K562 (cell line): ENCODE results near the gene NBEA. TPM values are rescaled to one million over a fixed set of nuclear protein-coding genes. Genes with fewer than 3 reads are reported as not detected.

Source experiments
- ATAC-seq: fragments of 200-7000 bp; cut with Tn5 transposase; 3 replicates; pipeline ENCODE4 v1.9.1; 2020; ENCODE audit warnings: moderate library complexity
- BruUV-seq: library from RNA; stranded (reverse); fragments of 400-500 nt; replicated peaks from 2 replicates; lab custom pipeline; 2021; lab: Mats Ljungman, UMichigan
- CTCF ChIA-PET: fragments of 300-600 bp; formaldehyde crosslinking; extraction: SDS; loops from one replicate; lab custom pipeline; 2021; ENCODE audit warnings: low intra/inter-chr PET ratio; lab: Yijun Ruan, JAX
- POLR2A ChIA-PET: fragments of 300-600, 350-650 bp; sonication (Branson Sonifier 250); formaldehyde crosslinking; extraction: SDS; loops from one replicate; lab custom pipeline; 2021; ENCODE audit warnings: antibody characterized with exemption, inconsistent platforms; lab: Yijun Ruan, JAX
- DNase-seq, 4 experiments: peaks; one replicate each; pipeline versions ENCODE4 v3.0.0 to v3.0.0-alpha.2; 2011 to 2018; ENCODE audit warnings: low spot score in 3 of 4, mixed read lengths in 3 of 4; ENCODE audit errors: extremely low read depth in 1 of 4
- FAIRE-seq: peaks from 2 replicates; lab custom pipeline; 2011; peaks lifted over from hg19 to GRCh38; lab: Jason Lieb, UNC
- H2AFZ ChIP-seq: 2 replicates; pipeline ENCODE4 v1.6.0; 2011; ENCODE audit warnings: low read depth, low read length, control low read depth, inconsistent platforms
- H3K27ac ChIP-seq: fragments of 200-600 bp; 3 replicates; pipeline ENCODE4 v1.8.0; 2011; ENCODE audit warnings: low read depth, mild to moderate bottlenecking, control low read depth, inconsistent platforms, low read length, moderate library complexity, mixed read lengths; ENCODE audit errors: extremely low read depth
- H3K27me3 ChIP-seq, 2 experiments: fragments of 300-600 bp in 1 of 2; 2 replicates in 1 of 2; 3 replicates in 1 of 2; pipeline versions ENCODE4 v1.6.0 to v1.8.0; 2011; ENCODE audit warnings: inconsistent platforms in 2 of 2, low read length in 2 of 2, mild to moderate bottlenecking in 1 of 2, mixed read lengths in 1 of 2, moderate library complexity in 1 of 2; ENCODE audit not compliant: control insufficient read depth in 2 of 2, insufficient read depth in 2 of 2
- H3K36me3 ChIP-seq: fragments of 300-600 bp; 3 replicates; pipeline ENCODE4 v1.8.0; 2011; ENCODE audit warnings: mild to moderate bottlenecking, low read length, inconsistent platforms; ENCODE audit not compliant: control insufficient read depth, insufficient read depth
- H3K4me1 ChIP-seq, 2 experiments: fragments of 200-600 bp in 1 of 2; replicated peaks in 1 of 2; 2 replicates in 1 of 2; 3 replicates in 1 of 2; pipeline versions ENCODE4 v1.5.1 to v1.8.0; 2011; ENCODE audit warnings: inconsistent platforms in 2 of 2, low read length in 2 of 2, mild to moderate bottlenecking in 1 of 2, mixed read lengths in 1 of 2, moderate library complexity in 1 of 2; ENCODE audit not compliant: control insufficient read depth in 2 of 2, insufficient read depth in 2 of 2
- H3K4me2 ChIP-seq: 2 replicates; pipeline ENCODE4 v1.6.1; 2011; ENCODE audit warnings: low read length, control low read depth, inconsistent platforms, mixed read lengths; ENCODE audit not compliant: insufficient read depth
- H3K4me3 ChIP-seq: fragments of 200-600 bp; sonication (generic), shearing (Covaris generic); 2 replicates; pipeline ENCODE4 v1.5.1; 2016; ENCODE audit warnings: control low read depth, inconsistent platforms
- H3K79me2 ChIP-seq: fragments of 200-600 bp; 3 replicates; pipeline ENCODE4 v1.8.0; 2011; ENCODE audit warnings: low read length, inconsistent platforms; ENCODE audit not compliant: control insufficient read depth, insufficient read depth
- H3K9ac ChIP-seq, 2 experiments: 2 replicates each; pipeline versions ENCODE4 v1.6.0 to v1.6.1; 2011; ENCODE audit warnings: low read depth in 2 of 2, low read length in 2 of 2, control low read depth in 1 of 2, inconsistent platforms in 1 of 2, mild to moderate bottlenecking in 1 of 2, mixed read lengths in 1 of 2; ENCODE audit not compliant: insufficient read depth in 1 of 2
- H3K9me1 ChIP-seq: one replicate; pipeline ENCODE4 v1.6.0; 2011; ENCODE audit warnings: inconsistent platforms, mild to moderate bottlenecking, low read length, moderate library complexity; ENCODE audit not compliant: control insufficient read depth, insufficient read depth
- H3K9me3 ChIP-seq: replicated peaks from 2 replicates; pipeline ENCODE4 v1.5.1; 2011; ENCODE audit warnings: low read depth, low read length, inconsistent platforms; ENCODE audit not compliant: control insufficient read depth, insufficient read depth
- H4K20me1 ChIP-seq: replicated peaks from 2 replicates; pipeline ENCODE4 v1.6.1; 2011; ENCODE audit warnings: low read length, inconsistent platforms, mixed read lengths; ENCODE audit not compliant: control insufficient read depth, insufficient read depth
- CBX2 ChIP-seq: fragments of 200-600 bp; sonication (generic); IDR thresholded peaks from one replicate; pipeline ENCODE4 v1.6.1; 2012; ENCODE audit warnings: mild to moderate bottlenecking, low read length, inconsistent platforms; ENCODE audit not compliant: insufficient read depth, poor library complexity, severe bottlenecking
- CBX8 ChIP-seq: fragments of 200-600 bp; sonication (generic); IDR thresholded peaks from 2 replicates; pipeline ENCODE4 v1.6.1; 2012; ENCODE audit warnings: borderline replicate concordance, mixed run types, low read depth, mild to moderate bottlenecking, moderate library complexity, mixed read lengths, low read length, control low read depth, inconsistent platforms; ENCODE audit not compliant: poor library complexity, severe bottlenecking; ENCODE audit errors: extremely low read depth
- EP400 ChIP-seq: fragments of 450-650 bp; IDR thresholded peaks from 2 replicates; pipeline ENCODE4 v1.6.1; 2017; ENCODE audit warnings: antibody characterized with exemption, mild to moderate bottlenecking, moderate library complexity
- FUS ChIP-seq: fragments of 200-400 bp; formaldehyde crosslinking; optimal IDR thresholded peaks from 2 replicates; pipeline ENCODE3; 2017; ENCODE audit warnings: low read depth, low read length
- JUND ChIP-seq, 2 experiments: IDR thresholded peaks; 2 replicates in 1 of 2; 3 replicates in 1 of 2; pipeline ENCODE4 v1.6.1; 2011; ENCODE audit warnings: borderline replicate concordance in 2 of 2, low read depth in 2 of 2, low read length in 2 of 2, improper control_type of control experiment in 1 of 2, missing biosample characterization in 1 of 2, missing genetic modification characterization in 1 of 2, missing genetic modification reagents in 1 of 2
- NUFIP1 ChIP-seq: fragments of 450-650 bp; IDR thresholded peaks from 2 replicates; pipeline ENCODE4 v1.6.1; 2018; ENCODE audit not compliant: partially characterized antibody
- PHF20 ChIP-seq: fragments of 450-650 bp; IDR thresholded peaks from 2 replicates; pipeline ENCODE4 v1.6.1; 2018; ENCODE audit not compliant: partially characterized antibody
- SMARCA4 ChIP-seq: fragments of 450-650 bp; IDR thresholded peaks from 2 replicates; pipeline ENCODE4 v1.6.1; 2016
- SNRNP70 ChIP-seq: fragments of 200-400 bp; formaldehyde crosslinking; optimal IDR thresholded peaks from 2 replicates; pipeline ENCODE3; 2017; ENCODE audit warnings: low read depth, low read length
- ZNF780A ChIP-seq: fragments of 250-450 bp; sonication (Bioruptor Pico); IDR thresholded peaks from 2 replicates; pipeline ENCODE4 v1.5.0; 2021; ENCODE audit warnings: mild to moderate bottlenecking
- WGBS: fragments of 100-300 bp; shearing (Covaris generic); methylation state at CpG from one replicate; pipeline ENCODE4 v1.1.6; 2016; ENCODE audit warnings: low coverage, mixed read lengths; ENCODE audit not compliant: insufficient coverage; ENCODE audit errors: missing lambda C conversion rate; 5-methylcytosine and 5-hydroxymethylcytosine counted together
- in situ Hi-C: fragments of 300-500 bp; cut with MboI; formaldehyde crosslinking; loops from 4 replicates; pipeline ENCODE4 v1.15.0; 2018; ENCODE audit warnings: inconsistent platforms, mixed read lengths
- intact Hi-C: fragments of 100-400 bp; cut with micrococcal nuclease; formaldehyde crosslinking; loops from 2 replicates; pipeline ENCODE4 v1.14.2; 2022
- polyA plus RNA-seq, 8 experiments: library from polyadenylated mRNA; depleted of rRNA in 4 of 8; stranded (reverse) in 5 of 8; unstranded in 3 of 8; fragments of >200 nt; fragmentation: Nextera tagmentation in 2 of 8; fragmentation: Illumina TruSeq in 1 of 8; extraction: Ambion mirVana in 2 of 8; extraction: Trizol in 1 of 8; gene quantifications; 2 replicates each; pipeline versions ENCODE4 v1.2.1 to v1.2.3, GENCODE V29; 2011 to 2014; ENCODE audit warnings: inconsistent platforms in 1 of 8, missing spikeins in 1 of 8
- total RNA-seq, 7 experiments: library from RNA; depleted of rRNA in 6 of 7; stranded (reverse); fragments of >200 nt in 6 of 7; fragmentation: Illumina TruSeq in 2 of 7; extraction: Trizol in 2 of 7; gene quantifications; 2 replicates each; pipeline versions ENCODE4 v1.2.1 to v1.2.3, GENCODE V29; 2011 to 2021; ENCODE audit warnings: low replicate concordance in 1 of 7

The NBEA gene
- total and polyA plus RNA-seq, 9 of the 15 experiments (the other 6 are each of a cell fraction or from before 2014, with no cell fraction given): 0.03 to 0.94 (median 0.05) TPM; not detected in 2

- TF ChIP-seq SNRNP70: no peak
- no peak for TF ChIP-seq EP400
- TF ChIP-seq FUS: no peak
- TF ChIP-seq ZNF780A (CRISPR knock-in tag): no peak
- no peak overlapping the region for H3K27ac ChIP-seq
- ATAC-seq: no peak
- no peak overlapping the region for H3K4me3 ChIP-seq
- no TSS peak for BruUV-seq
- H3K27me3 ChIP-seq: no peaks in the 10 kb centered on the region
- H3K79me2 ChIP-seq: no peaks in the 10 kb centered on the region
- no peak for DNase-seq
- H3K9me3 ChIP-seq: no peaks in the 10 kb centered on the region
- no peaks in the 10 kb centered on the region for H3K4me1 ChIP-seq
- no peak for FAIRE-seq
- no peaks in the 10 kb centered on the region for H3K9me1 ChIP-seq
- in situ Hi-C loops: no loop called here
- 0% methylated on average over 2 of the region's 2 CpGs for WGBS
- no peak overlapping the region for H2AFZ ChIP-seq
- CTCF ChIA-PET: no interaction called here
- no peaks in the 10 kb centered on the region for H3K36me3 ChIP-seq
- POLR2A ChIA-PET: no interaction called here
- intact Hi-C loops: no loop called here
- no peak overlapping the region for H3K4me2 ChIP-seq
- H3K9ac ChIP-seq: no peak overlapping the region
- H4K20me1 ChIP-seq: no peaks in the 10 kb centered on the region
Measured at GRCh38 chr13:35086667-35087066, 144.6 kb downstream of the NBEA start.

- DNase-seq (no peak), ATAC-seq (no peak), FAIRE-seq (no peak)
- Histone ChIP-seq H3K79me2 (no peaks in the 10 kb centered on the region), H3K36me3 (no peaks in the 10 kb centered on the region), H3K27ac (no peak overlapping the region), H3K9me3 (no peaks in the 10 kb centered on the region), H3K9ac (no peak overlapping the region), H3K4me2 (no peak overlapping the region), H3K9me1 (no peaks in the 10 kb centered on the region), H2AFZ (no peak overlapping the region), H3K27me3 (no peaks in the 10 kb centered on the region), H4K20me1 (no peaks in the 10 kb centered on the region), H3K4me1 (no peaks in the 10 kb centered on the region), H3K4me3 (no peak overlapping the region)
- intact Hi-C loops (no loop called here), in situ Hi-C loops (no loop called here)
- 1% methylated on average over 4 of the region's 4 CpGs for WGBS
- TF ChIP-seq CBX8 (no peak), SMARCA4 (no peak), CBX2 (no peak), NUFIP1 (no peak), PHF20 (no peak), JUND (IDR thresholded peaks at IDR 0.05; ENCODE audit: borderline replicate concordance, low read depth, low read length) (no peak), JUND (tag; IDR thresholded peaks at IDR 0.05; ENCODE audit: borderline replicate concordance, low read depth, low read length) (no peak)
- ChIA-PET CTCF (no interaction called here), POLR2A (no interaction called here)
- no TSS peak for BruUV-seq
Measured at GRCh38 chr13:35092251-35092650, 150.2 kb downstream of the NBEA start.
